Activated CD4-positive, alpha-beta memory T cell treated with anti-CD3 and anti-CD28 coated beads for 36 hours (primary cell): ENCODE data around the gene ALPG. TPM values are rescaled to one million over a fixed set of nuclear protein-coding genes. Genes with fewer than 3 reads are reported as not detected.
"Not testable (repeated sequence)": the region's sequence is repeated elsewhere in the genome, so short reads cannot be mapped to it uniquely, and the experiment has no call there.

Experiments used
- CTCF ChIA-PET: fragments of 350-600 bp; sonication (Branson Sonifier 250); formaldehyde crosslinking; loops from one replicate; lab custom pipeline; 2021; ENCODE audit warnings: antibody characterized with exemption, inconsistent platforms; lab: Charles Lee
- POLR2A ChIA-PET: fragments of 350-600 bp; sonication (Branson Sonifier 250); formaldehyde crosslinking; loops from one replicate; lab custom pipeline; 2021; ENCODE audit warnings: antibody characterized with exemption; lab: Charles Lee
- DNase-seq: peaks from one replicate; pipeline ENCODE4 v3.0.0-alpha.2; 2020
- H3K27ac Mint-ChIP-seq: one replicate; pipeline ENCODE4 v1.8.0; 2021; ENCODE audit warnings: mixed read lengths
- H3K27me3 Mint-ChIP-seq: one replicate; pipeline ENCODE4 v1.8.0; 2021; ENCODE audit warnings: mixed read lengths
- H3K36me3 Mint-ChIP-seq: one replicate; pipeline ENCODE4 v1.8.0; 2021; ENCODE audit warnings: mixed read lengths
- H3K4me1 Mint-ChIP-seq: one replicate; pipeline ENCODE4 v1.8.0; 2021; ENCODE audit warnings: low read depth, mixed read lengths
- H3K4me3 Mint-ChIP-seq: one replicate; pipeline ENCODE4 v1.8.0; 2021; ENCODE audit warnings: mild to moderate bottlenecking, mixed read lengths
- H3K9me3 Mint-ChIP-seq: one replicate; pipeline ENCODE4 v1.8.0; 2021; ENCODE audit warnings: mixed read lengths
- intact Hi-C: fragments of 100-400 bp; cut with micrococcal nuclease; formaldehyde crosslinking; loops from one replicate; pipeline ENCODE4 v1.15.1; 2023
- total RNA-seq, 2 experiments: library from RNA; stranded (reverse); gene quantifications; one replicate each; pipeline ENCODE4 v1.2.3, GENCODE V29; 2021

Gene ALPG
- total RNA-seq, 2 experiments from 2014 or later = not detected

DNA sequence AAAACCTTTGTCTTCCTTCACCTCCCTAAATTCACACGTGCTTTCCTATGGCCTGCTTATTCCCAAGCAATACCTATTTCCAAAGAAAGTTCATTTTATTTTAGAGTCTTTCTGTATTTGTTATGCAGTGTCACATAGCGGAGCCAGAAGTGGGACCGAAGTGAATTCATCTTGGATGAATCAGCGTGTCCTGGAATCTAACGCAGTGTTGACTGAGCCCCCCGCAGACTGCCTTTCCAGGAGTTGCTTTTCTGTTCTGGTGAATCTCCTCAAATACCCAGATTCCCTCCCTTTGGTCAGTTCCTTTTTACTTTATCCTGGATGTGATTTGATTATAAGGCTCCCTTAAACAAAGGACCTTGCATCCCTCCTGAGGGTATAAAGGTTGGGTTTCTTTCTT is 17.3 kb upstream of the ALPG start:
- no peak overlapping the region for H3K4me3 Mint-ChIP-seq
- H3K36me3 Mint-ChIP-seq = no peaks in the 10 kb centered on the region
- intact Hi-C loops = no loop called here

DNA sequence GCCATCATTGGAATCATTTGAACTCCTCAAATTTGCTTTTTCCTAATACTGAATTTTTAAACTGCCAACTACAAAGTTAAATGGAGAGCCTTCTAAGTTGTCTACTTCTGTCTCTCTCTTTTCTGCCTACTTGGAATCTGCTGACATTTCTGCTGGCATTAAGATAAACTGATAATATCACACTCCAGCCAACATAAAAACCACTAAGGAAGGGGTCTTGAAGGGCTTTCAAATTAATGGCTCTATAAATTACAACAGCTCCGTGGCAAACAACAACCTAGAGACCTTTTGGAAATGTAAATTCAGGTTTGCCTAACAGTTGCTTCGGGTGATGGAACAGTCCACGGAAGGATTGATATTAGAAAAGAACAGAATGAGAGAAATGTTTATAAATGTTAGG is 16.0 kb upstream of the ALPG start:
- no peaks in the 10 kb centered on the region for H3K36me3 Mint-ChIP-seq
- no peak for DNase-seq
- no peaks in the 10 kb centered on the region for H3K4me1 Mint-ChIP-seq
- H3K27me3 Mint-ChIP-seq = peaks cover 38% of the 10 kb centered on the region
- H3K27ac Mint-ChIP-seq = no peak overlapping the region
- no peaks in the 10 kb centered on the region for H3K9me3 Mint-ChIP-seq
- ChIA-PET POLR2A (interaction anchor here (0.6 kb wide), 1 partner anchor 595 kb away, joined by 3 read pairs; no protein-coding TSS in a partner anchor), CTCF (no interaction called here)
- intact Hi-C loops = no loop called here
- no peak overlapping the region for H3K4me3 Mint-ChIP-seq

More for the DNA sequence above, 17.3 kb upstream of the ALPG start:
- no peaks in the 10 kb centered on the region for H3K4me1 Mint-ChIP-seq
- no peaks in the 10 kb centered on the region for H3K9me3 Mint-ChIP-seq
- CTCF ChIA-PET = no interaction called here
- POLR2A ChIA-PET = no interaction called here
- H3K27ac Mint-ChIP-seq = no peak overlapping the region
- H3K27me3 Mint-ChIP-seq = peaks cover 47% of the 10 kb centered on the region
- DNase-seq = no peak

DNA sequence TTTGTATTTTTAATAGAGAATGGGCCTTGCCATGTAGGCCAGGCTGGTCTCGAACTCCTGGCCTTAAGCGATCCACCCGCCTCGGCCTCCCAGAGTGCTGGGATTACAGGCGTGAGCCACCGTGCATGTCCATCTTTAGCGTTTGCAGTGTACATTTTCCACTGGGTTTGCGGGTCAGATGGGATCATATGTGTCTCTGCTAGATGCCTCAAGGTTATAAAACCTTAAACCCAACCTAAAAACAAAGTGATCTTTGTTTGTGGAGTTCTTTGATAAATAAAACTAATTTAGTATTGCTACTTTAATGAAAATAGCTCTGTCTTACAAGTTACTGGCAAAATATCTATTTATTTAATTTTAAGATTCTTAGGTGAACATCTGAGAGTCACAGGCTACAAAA is 13.1 kb upstream of the ALPG start:
- CTCF ChIA-PET = no interaction called here

DNA sequence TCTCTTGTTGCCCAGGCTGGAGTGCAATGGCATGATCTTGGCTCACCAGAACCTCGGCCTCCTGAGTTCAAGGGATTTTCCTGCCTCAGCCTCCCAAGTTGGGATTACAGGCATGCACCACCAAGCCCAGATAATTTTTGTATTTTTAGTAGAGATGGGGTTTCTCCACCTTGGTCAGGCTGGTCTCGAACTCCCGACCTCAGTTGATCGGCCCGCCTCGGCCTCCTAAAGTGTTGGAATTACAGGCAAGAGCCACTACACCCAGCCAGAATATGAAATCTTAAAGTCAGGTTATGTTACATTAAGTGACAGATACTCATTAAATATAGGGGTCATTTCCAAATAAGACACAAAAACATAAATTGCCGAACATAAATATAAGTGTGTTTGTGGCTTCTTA is 12.2 kb upstream of the ALPG start:
- POLR2A ChIA-PET, CTCF ChIA-PET, H3K9me3 Mint-ChIP-seq, H3K27ac Mint-ChIP-seq, DNase-seq, H3K4me1 Mint-ChIP-seq, H3K36me3 Mint-ChIP-seq, H3K4me3 Mint-ChIP-seq, intact Hi-C loops: not testable (repeated sequence)
- H3K27me3 Mint-ChIP-seq = peaks cover 21% of the 10 kb centered on the region

More for the DNA sequence above, 13.1 kb upstream of the ALPG start:
- H3K27ac Mint-ChIP-seq = no peak overlapping the region
- no peaks in the 10 kb centered on the region for H3K9me3 Mint-ChIP-seq
- DNase-seq = no peak
- H3K4me1 Mint-ChIP-seq = no peaks in the 10 kb centered on the region
- H3K36me3 Mint-ChIP-seq = no peaks in the 10 kb centered on the region
- intact Hi-C loops = no loop called here
- POLR2A ChIA-PET = no interaction called here
- H3K4me3 Mint-ChIP-seq = no peak overlapping the region
- H3K27me3 Mint-ChIP-seq = peaks cover 25% of the 10 kb centered on the region

DNA sequence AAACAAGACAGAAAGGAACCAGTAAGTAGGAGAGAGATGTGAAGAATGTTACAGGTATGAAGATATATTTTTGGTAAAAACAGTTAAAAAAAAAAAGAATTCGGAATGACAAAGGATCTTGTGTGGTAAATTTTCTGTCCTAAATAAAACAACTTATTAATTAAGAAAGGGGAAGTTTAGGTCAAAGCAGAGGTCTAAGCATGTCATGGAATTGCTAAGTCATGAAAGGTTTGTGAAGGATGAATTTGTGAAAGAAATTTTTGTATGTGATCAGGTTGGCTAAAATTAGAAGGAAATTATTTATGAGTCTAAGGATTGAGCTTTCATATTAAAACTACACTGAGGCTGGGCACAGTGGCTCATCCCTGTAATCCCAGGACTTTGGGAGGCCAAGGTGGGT is 11.1 kb upstream of the ALPG start:
- H3K27me3 Mint-ChIP-seq = peaks cover 19% of the 10 kb centered on the region
- H3K9me3 Mint-ChIP-seq = no peaks in the 10 kb centered on the region
- DNase-seq = no peak
- no peaks in the 10 kb centered on the region for H3K36me3 Mint-ChIP-seq
- intact Hi-C loops = no loop called here
- ChIA-PET CTCF (no interaction called here), POLR2A (no interaction called here)
- H3K27ac Mint-ChIP-seq = no peak overlapping the region
- no peak overlapping the region for H3K4me3 Mint-ChIP-seq
- no peaks in the 10 kb centered on the region for H3K4me1 Mint-ChIP-seq

DNA sequence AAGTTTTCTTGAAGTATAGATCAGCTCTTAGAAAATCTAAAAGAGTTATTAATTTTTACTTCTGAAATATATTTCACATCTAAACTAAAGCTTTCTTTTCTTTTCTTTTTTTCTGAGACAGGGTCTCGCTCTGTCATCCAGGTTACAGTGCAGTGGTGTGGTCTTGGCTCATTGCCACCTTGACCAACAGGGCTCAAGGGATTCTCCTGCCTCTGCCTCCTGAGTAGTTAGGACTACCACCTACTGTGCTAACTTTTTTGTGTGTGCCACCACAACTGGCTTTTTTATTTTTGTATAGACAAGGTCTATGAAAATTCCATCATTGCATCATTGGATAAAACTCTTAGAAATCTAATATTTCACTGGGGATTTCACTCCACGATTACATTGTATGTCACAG is 10.0 kb upstream of the ALPG start:
- ChIA-PET CTCF (no interaction called here), POLR2A (no interaction called here)
- H3K9me3 Mint-ChIP-seq = no peaks in the 10 kb centered on the region
- DNase-seq = no peak
- peaks cover 15% of the 10 kb centered on the region for H3K27me3 Mint-ChIP-seq
- no peak overlapping the region for H3K27ac Mint-ChIP-seq
- intact Hi-C loops = no loop called here
- H3K36me3 Mint-ChIP-seq = no peaks in the 10 kb centered on the region
- no peaks in the 10 kb centered on the region for H3K4me1 Mint-ChIP-seq
- no peak overlapping the region for H3K4me3 Mint-ChIP-seq

DNA sequence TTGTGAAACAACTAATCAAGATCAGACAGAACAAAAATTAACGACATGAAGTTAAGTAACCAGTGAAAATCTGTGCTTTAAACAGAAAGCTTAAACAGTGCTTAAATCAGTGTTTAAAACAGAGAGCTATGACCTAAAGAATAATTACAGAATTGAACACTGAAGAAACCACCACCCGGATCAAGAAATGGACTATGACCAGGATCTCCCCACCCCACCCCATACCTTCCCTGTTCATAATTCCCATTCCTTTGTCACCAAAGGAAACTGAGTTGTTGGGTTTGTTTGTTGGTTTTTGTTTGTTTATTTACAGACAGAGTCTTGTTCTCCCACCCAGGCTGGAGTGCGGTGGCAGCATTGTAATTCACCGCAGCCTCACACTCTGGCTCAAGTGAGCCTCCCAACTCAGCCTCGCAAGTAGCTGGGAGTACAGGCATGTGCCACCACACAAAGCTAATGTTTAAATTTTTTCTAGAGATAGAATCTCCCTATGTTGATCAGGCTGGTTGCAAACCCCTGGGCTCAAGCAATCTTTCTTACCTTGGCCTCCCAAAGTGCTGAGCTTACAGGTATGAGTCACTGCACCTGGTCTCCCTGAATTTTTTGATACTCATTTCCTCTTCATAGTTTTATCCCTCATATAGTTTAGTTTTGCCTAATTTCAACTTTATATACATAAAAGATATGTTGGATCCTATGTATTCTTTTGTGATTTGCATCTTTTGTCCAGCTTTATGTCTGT is 8.2 kb upstream of the ALPG start:
- Mint-ChIP-seq H3K4me1 (no peaks in the 10 kb centered on the region), H3K27ac (no peak overlapping the region), H3K36me3 (no peaks in the 10 kb centered on the region), H3K27me3 (peaks cover 12% of the 10 kb centered on the region), H3K9me3 (no peaks in the 10 kb centered on the region), H3K4me3 (no peak overlapping the region)
- ChIA-PET POLR2A (no interaction called here), CTCF (interaction anchor here (0.8 kb wide), 1 partner anchor 41 kb away, joined by 3 read pairs; no protein-coding TSS in a partner anchor)
- intact Hi-C loops = no loop called here
- DNase-seq = no peak

DNA sequence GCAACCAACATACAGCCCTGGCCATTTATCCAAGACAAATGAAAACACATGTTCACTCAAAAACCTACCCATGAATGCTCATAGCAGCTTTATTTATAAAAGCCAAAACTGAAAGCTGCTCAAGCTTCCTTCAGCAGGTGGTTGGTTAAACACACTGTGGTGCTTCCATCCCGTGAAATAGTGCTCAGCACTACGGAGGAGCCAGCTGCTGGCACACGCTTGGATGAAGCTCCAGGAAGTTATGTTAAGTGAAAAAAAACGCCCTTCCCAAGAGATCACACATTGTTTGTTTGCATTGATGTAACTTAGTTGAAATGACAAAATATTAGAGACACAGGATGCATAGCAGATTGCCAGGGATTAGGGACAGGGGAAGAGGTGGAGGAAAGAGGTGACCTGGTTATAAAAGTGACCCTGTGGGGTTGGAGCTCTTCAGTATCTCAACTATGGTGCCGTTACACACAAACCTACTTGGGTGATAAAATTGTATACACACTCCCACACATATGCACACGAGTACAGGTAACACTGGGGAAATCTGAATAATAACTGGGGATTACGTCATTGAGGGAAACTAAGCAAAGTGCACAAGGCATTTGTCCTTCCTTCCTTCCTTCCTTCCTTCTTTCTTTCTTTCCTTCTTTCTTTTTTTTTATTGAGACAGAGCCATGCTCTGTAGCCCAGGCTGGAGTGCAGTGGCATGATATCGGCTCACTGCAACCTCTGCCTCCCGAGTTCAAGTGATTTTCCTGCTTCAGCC is 6.2 kb upstream of the ALPG start:
- Mint-ChIP-seq H3K27me3 (peaks cover 9% of the 10 kb centered on the region), H3K4me3 (no peak overlapping the region), H3K27ac (no peak overlapping the region), H3K9me3 (no peaks in the 10 kb centered on the region), H3K4me1 (no peaks in the 10 kb centered on the region), H3K36me3 (no peaks in the 10 kb centered on the region)
- no peak for DNase-seq
- ChIA-PET CTCF (no interaction called here), POLR2A (no interaction called here)
- intact Hi-C loops = no loop called here

DNA sequence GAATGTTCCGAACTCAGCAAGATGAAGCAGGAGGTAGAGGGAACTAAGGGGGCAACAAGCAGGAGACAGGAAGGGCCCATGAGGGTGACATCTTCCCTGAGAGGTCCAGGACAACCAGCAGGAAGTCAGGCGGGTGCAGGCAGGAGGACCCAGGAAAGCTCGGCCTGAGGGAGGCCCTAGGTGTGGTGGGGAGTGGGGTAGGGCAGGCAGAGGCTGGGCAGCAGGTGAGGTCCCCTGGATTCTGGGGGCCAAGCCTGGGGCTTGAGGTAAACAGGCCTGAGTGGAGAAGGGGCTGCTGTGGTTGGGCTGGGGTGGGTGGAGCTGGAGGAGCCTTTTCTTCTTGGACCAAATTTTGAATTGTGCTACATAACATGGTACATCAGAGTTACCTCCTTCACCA is 4.1 kb upstream of the ALPG start:
- Mint-ChIP-seq H3K9me3 (no peaks in the 10 kb centered on the region), H3K4me3 (no peak overlapping the region), H3K36me3 (no peaks in the 10 kb centered on the region), H3K4me1 (no peaks in the 10 kb centered on the region), H3K27me3 (peaks cover 9% of the 10 kb centered on the region), H3K27ac (no peak overlapping the region)
- intact Hi-C loops = no loop called here
- ChIA-PET POLR2A (no interaction called here), CTCF (no interaction called here)
- no peak for DNase-seq

DNA sequence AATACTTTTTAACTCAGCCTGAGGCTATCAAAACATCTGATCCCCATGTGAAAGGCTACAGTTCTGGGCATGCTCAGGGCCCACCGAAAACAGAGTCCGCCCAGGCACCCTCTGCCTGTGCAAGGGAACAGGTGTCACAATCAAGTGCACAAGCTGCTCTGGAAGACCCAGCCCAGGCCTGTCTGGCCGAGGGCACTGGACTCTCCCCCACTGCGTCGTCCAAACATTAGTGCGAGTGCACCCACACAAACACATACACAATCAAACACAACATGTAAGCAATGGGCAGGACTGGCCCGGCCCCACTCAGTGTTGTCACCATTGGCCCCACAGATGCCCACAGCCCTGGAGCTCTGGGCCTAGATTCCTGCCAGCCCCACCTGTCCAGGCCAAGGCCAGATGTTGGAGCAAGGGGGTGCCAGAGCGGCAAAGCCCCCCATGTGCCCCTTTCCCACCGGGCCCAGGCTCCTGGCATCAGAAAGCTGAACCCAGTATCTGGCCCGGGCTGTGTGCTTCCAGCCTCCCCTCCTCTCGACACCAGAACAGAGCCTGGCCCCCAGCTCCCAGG is 617 bp upstream of the ALPG start:
- intact Hi-C loops = no loop called here
- POLR2A ChIA-PET = no interaction called here

DNA sequence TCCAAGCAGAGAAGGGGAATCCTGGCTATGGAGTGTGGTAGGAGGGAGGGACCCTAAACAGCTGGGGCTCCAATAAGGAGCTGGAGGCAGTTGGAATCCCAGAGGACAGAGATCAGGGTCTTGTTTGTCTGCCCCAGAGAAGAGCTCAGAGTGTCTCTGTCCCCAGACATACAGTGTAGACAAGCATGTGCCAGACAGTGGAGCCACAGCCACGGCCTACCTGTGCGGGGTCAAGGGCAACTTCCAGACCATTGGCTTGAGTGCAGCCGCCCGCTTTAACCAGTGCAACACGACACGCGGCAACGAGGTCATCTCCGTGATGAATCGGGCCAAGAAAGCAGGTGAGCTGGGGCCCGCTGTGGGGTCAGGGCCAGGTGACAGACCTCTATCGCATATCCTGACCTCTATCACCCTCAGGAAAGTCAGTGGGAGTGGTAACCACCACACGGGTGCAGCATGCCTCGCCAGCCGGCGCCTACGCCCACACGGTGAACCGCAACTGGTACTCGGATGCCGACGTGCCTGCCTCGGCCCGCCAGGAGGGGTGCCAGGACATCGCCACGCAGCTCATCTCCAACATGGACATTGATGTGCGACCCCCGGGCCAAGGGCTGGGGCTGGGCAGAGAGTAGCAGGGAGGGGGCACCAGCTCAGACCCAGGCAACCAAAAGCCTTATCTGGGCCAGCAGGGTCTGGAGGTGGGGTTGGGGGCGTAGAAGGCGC is 945 bp downstream of the ALPG start:
- H3K9me3 Mint-ChIP-seq, H3K4me3 Mint-ChIP-seq, H3K27me3 Mint-ChIP-seq, H3K4me1 Mint-ChIP-seq, H3K36me3 Mint-ChIP-seq, H3K27ac Mint-ChIP-seq, POLR2A ChIA-PET, intact Hi-C loops, CTCF ChIA-PET, DNase-seq: not testable (repeated sequence)

More for the DNA sequence above, 617 bp upstream of the ALPG start:
- Mint-ChIP-seq H3K4me3 (no peak overlapping the region), H3K36me3 (no peaks in the 10 kb centered on the region), H3K4me1 (no peaks in the 10 kb centered on the region), H3K27me3 (peaks cover 3% of the 10 kb centered on the region), H3K27ac (no peak overlapping the region), H3K9me3 (no peaks in the 10 kb centered on the region)
- no peak for DNase-seq
- CTCF ChIA-PET = no interaction called here

DNA sequence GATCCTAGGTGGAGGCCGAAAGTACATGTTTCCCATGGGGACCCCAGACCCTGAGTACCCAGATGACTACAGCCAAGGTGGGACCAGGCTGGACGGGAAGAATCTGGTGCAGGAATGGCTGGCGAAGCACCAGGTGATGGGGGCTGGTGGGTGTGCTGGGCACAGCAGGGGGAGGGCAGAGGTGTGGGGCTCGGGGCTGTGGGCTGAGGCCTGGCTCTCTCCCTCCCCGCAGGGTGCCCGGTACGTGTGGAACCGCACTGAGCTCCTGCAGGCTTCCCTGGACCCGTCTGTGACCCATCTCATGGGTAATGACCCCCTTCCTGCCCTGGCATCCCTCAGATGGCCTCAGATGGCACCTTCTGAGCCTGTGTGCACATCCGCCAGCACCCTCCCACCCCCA is 1.6 kb downstream of the ALPG start:
- H3K4me3 Mint-ChIP-seq, H3K27me3 Mint-ChIP-seq, H3K36me3 Mint-ChIP-seq, H3K4me1 Mint-ChIP-seq, CTCF ChIA-PET, intact Hi-C loops, H3K9me3 Mint-ChIP-seq, DNase-seq, H3K27ac Mint-ChIP-seq, POLR2A ChIA-PET: not testable (repeated sequence)
